Stimulated activated CD8-positive, alpha-beta memory T cell treated with anti-CD3 and anti-CD28 coated beads, Interleukin-12 subunit alpha, Interleukin-12 subunit beta, amount 100 ng/mL, for 1 hour (primary cell): ENCODE measurements around the gene DCLK3.

Experiments
- DNase-seq: peaks from one replicate; pipeline ENCODE4 v3.0.0-alpha.2; 2020; ENCODE audit warnings: low read depth

Gene DCLK3

DNA sequence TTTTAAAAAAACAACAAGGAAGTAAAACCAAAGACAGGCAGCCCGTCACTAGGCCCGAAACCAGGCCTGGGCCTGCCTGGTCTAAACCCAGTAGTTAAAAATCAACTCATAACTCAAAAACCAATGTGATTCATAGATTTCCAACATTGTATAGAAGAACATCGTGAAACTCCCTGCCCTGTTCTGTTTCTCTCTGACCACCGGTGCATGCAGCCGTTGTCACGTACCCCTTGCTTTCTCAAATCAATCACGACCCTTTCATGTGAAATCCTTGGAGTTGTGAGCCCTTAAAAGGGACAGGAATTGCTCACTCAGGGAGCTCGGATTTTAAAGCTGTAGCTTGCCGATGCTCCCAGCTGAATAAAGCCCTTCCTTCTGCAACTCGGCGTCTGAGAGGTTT is 89.5 kb downstream of the DCLK3 start:
- no peak for DNase-seq

DNA sequence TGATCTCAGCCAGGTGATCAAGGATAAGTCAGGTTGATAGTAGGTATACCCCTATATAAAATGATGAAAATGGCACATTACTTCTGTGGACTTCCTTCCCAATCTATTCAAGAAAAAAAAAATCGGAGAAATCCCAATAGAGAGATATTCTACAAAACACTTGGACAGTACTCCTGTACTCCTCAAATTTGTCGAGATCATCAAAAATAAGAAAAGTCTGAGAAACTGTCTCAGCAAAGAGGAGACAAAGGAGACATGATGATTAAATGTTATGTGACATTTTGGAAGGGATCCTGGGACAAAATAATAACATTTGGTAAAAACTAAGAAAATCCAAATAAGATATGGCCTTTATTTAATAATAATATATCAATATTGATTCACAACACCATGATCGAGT is 94.6 kb downstream of the DCLK3 start:
- no peak for DNase-seq

GRCh38 chr3:36666166-36666565 is 98.2 kb downstream of the DCLK3 start:
- DNase-seq: no peak

DNA sequence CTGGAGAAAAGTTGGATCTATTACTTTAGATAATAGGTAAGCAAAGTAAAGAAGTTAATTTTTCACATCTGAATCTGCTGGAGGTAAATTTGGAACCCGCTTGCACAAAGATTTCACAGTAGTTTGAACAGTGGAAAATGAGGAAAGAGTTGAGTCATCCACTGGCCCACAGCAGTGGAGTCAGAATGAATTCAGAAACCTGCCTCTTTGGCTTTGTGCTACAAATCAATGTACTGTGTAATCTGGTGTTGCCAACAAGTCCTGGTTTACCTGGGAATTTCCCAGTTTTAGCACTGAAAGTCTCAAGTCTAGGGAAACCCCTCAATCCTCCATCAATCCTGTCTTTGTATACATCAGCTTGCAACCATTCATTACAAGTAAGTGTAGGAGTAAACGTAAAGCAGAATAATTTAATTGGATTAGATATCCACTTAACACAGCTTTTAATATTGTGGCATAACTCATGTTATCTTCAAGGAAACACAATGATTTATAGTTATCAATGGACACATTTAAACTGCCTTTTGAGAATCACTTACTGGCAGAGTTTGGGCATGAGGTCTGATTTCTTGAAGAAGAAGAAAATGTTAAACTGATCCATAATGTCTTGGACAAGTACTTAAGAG is 100.6 kb downstream of the DCLK3 start:
- DNase-seq: no peak

DNA sequence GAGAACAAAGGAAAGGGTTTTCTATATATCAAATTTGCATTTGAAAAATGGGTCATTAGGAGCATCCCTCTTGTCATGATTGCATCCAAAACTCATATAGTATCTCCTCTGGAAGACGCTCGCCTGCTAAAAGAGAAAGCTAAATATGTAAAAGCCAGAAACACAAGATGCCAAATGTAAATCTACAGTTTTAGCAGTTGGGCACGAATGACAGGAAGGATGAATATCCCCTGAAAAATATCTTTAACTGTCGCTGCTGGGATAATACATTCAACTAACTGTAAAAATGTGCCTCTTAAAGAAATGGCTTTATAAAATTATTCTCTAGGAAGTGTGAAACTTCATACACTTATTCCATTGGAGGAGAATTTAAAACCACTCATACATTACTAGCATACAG is 101.7 kb downstream of the DCLK3 start:
- DNase-seq: no peak
